ENCODE results near the gene NAA50.

GRCh38 chr3:113769551-113769950 is 23.5 kb upstream of the NAA50 start:
- TF ChIP-seq CTCF (IDR thresholded peaks at IDR 0.05) (no peak), EP300 (IDR thresholded peaks at IDR 0.05) (no peak), POLR2A (IDR thresholded peaks at IDR 0.05) (no peak)

Data from ovary (tissue), 3 donors.